Measurements from ENCODE around the gene SLC6A1. TPM values are rescaled to one million over a fixed set of nuclear protein-coding genes. Genes with fewer than 3 reads are reported as not detected.

The SLC6A1 gene
- total RNA-seq, 1 donor from 2014 or later = 6.3 TPM

DNA sequence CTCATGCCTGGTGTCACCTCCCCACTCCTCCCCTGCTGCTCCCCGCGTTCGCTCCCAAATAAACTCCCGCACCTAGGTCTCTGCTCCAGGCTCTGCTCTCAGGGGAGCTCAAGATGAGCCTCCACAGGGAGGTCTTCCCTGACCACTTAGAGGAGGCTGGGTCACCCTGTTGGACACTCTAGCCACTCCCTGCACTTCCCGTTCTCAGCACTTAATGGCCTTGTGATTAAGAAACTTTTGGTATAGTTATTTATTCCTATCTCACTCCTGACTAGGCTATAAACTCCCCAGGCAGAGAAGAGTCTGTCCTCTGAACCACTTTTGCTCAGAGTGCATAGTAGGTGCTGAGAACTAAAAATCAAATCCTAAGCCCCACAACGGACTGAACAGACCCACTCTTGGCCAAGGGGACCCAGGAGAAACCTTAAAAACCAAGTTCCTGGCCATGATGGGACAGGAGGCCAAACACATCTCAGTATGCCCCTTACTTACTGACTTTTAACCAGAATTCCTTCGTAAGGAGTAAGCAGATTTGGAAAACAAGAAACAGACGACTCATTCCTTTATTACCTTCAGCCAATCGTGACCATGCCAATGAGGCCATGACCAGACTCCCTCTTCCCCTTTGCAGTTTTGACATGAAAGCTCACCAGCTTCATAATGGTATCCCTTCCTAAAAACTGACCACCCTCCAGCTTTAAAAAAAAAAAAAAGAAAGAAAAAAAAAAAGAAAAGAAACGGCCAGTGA is 92.7 kb downstream of the SLC6A1 start:
- intact Hi-C loops (cut with DNase I) = no loop called here
- DNase-seq (ENCODE audit: low spot score in 2 of 2) = no peak
- no peaks in the 10 kb centered on the region for H3K27me3 ChIP-seq
- TF ChIP-seq, protein P1, sequence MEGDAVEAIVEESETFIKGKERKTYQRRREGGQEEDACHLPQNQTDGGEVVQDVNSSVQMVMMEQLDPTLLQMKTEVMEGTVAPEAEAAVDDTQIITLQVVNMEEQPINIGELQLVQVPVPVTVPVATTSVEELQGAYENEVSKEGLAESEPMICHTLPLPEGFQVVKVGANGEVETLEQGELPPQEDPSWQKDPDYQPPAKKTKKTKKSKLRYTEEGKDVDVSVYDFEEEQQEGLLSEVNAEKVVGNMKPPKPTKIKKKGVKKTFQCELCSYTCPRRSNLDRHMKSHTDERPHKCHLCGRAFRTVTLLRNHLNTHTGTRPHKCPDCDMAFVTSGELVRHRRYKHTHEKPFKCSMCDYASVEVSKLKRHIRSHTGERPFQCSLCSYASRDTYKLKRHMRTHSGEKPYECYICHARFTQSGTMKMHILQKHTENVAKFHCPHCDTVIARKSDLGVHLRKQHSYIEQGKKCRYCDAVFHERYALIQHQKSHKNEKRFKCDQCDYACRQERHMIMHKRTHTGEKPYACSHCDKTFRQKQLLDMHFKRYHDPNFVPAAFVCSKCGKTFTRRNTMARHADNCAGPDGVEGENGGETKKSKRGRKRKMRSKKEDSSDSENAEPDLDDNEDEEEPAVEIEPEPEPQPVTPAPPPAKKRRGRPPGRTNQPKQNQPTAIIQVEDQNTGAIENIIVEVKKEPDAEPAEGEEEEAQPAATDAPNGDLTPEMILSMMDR (IDR thresholded peaks at IDR 0.05) = no peak
- H3K4me3 ChIP-seq = no peak overlapping the region
- H3K9me3 ChIP-seq = no peaks in the 10 kb centered on the region
- no peaks in the 10 kb centered on the region for H3K36me3 ChIP-seq
- no peaks in the 10 kb centered on the region for H3K4me1 ChIP-seq
- no peak overlapping the region for H3K27ac ChIP-seq

DNA sequence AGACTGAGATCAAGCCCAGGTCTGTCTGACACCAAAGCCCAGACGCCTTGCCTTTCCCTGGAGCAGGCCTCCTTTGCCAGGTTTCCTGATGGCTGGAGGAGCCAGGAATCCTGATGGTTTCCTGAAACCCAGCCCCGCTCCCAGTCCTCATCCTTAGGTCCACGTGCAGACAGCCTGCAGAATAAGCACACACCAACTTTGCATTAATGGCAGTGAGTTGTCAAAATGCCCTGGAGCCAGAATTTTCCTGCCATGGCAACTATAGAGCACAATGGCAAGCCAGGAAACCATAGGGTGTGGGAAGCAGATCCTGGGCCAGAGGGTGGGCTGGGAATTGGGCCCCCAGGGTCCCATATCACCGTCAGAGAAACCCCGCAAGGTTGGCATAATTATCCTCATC is 94.3 kb downstream of the SLC6A1 start:
- TF ChIP-seq, protein P1 (IDR thresholded peaks at IDR 0.05) = no peak
- H3K27ac ChIP-seq = no peak overlapping the region
- intact Hi-C loops (cut with DNase I) = no loop called here
- H3K36me3 ChIP-seq = no peaks in the 10 kb centered on the region
- no peaks in the 10 kb centered on the region for H3K9me3 ChIP-seq
- H3K27me3 ChIP-seq = no peaks in the 10 kb centered on the region
- no peak for DNase-seq (ENCODE audit: low spot score in 2 of 2)
- H3K4me1 ChIP-seq = no peaks in the 10 kb centered on the region
- no peak overlapping the region for H3K4me3 ChIP-seq

DNA sequence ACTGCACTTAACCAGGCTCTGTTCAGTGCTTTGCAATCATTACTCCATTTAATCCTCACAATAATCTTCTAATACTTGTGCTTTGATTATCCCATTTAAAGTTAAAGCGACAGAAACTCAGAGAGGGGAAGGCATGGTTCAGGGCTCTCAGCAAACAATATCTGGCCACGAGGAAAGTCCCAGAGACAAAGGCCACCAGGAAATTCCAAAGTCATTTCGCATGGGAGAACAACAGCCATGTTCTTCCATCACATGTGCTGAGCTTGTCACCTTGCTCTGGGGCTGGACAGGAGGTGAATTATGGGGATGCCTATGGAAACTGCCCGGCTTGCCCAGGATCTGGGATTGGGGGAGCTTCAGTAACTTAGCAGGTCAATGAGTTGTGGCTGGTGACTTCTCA is 95.5 kb downstream of the SLC6A1 start:
- TF ChIP-seq, protein P1 (IDR thresholded peaks at IDR 0.05) = no peak
- Histone ChIP-seq H3K36me3 (no peaks in the 10 kb centered on the region), H3K9me3 (no peaks in the 10 kb centered on the region), H3K4me3 (no peak overlapping the region), H3K27ac (no peak overlapping the region), H3K4me1 (no peaks in the 10 kb centered on the region), H3K27me3 (no peaks in the 10 kb centered on the region)
- intact Hi-C loops (cut with DNase I) = no loop called here
- DNase-seq (ENCODE audit: low spot score in 2 of 2) = no peak

DNA sequence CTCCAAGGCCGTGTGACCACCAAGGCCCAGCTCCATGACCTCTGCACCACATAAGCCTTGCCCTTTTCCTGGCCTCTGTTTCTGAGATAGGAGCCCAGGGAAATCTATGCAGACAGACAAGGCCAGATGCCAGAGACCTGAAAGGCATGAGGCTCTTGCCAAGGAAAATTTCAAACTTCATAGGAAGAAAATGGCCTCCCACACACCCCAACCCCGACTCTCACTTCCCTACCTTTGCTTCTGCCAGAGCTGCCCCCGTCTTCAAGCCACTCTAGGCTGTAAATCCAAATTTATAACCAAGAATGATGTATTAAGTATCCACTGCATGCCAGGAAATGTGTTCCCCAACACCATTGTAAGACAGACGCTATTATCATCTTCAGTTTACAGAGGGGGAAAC is 96.3 kb downstream of the SLC6A1 start:
- Histone ChIP-seq H3K4me3 (no peak overlapping the region), H3K9me3 (no peaks in the 10 kb centered on the region), H3K27me3 (no peaks in the 10 kb centered on the region), H3K27ac (no peak overlapping the region), H3K36me3 (no peaks in the 10 kb centered on the region), H3K4me1 (no peaks in the 10 kb centered on the region)
- intact Hi-C loops (cut with DNase I) = no loop called here
- DNase-seq (ENCODE audit: low spot score in 2 of 2) = no peak
- TF ChIP-seq, protein P1 (IDR thresholded peaks at IDR 0.05) = no peak

Other genes starting within 250 kb of the SLC6A1 start
- not detected for gene SLC6A11, start 176.5 kb upstream of the SLC6A1 start, total RNA-seq
- gene HRH1, start 161.7 kb downstream of the SLC6A1 start, total RNA-seq = 6.2 TPM